Effector CD8-positive, alpha-beta T cell (primary cell): ENCODE measurements around the gene KCTD16.

Source experiments
- DNase-seq: peaks from one replicate; lab custom pipeline; 2025; lab: John Stamatoyannopoulos, UW

Gene KCTD16

GRCh38 chr5:144403817-144404420 is 233.2 kb downstream of the KCTD16 start:
- DNase-seq: no peak

GRCh38 chr5:144404672-144405071 is 234.0 kb downstream of the KCTD16 start:
- DNase-seq: no peak

GRCh38 chr5:144405991-144406390 is 235.3 kb downstream of the KCTD16 start:
- no peak for DNase-seq

- DNase-seq: no peak
Observed at GRCh38 chr5:144406442-144406841, 235.8 kb downstream of the KCTD16 start.

GRCh38 chr5:144414202-144415029 is 243.7 kb downstream of the KCTD16 start:
- DNase-seq: no peak

- no peak for DNase-seq
Observed at GRCh38 chr5:144416196-144416595, 245.5 kb downstream of the KCTD16 start.

- no peak for DNase-seq
Observed at GRCh38 chr5:144418719-144419118, 248.0 kb downstream of the KCTD16 start.

GRCh38 chr5:144421411-144421810 is 250.7 kb downstream of the KCTD16 start:
- DNase-seq: no peak

- DNase-seq: no peak
Observed at GRCh38 chr5:144422018-144422727, 251.5 kb downstream of the KCTD16 start.

- DNase-seq: no peak
Observed at GRCh38 chr5:144427866-144428265, 257.2 kb downstream of the KCTD16 start.

GRCh38 chr5:144428326-144428725 is 257.7 kb downstream of the KCTD16 start:
- no peak for DNase-seq

- DNase-seq: no peak
Observed at GRCh38 chr5:144429405-144429804, 258.7 kb downstream of the KCTD16 start.

GRCh38 chr5:144429905-144430304 is 259.2 kb downstream of the KCTD16 start:
- no peak for DNase-seq

GRCh38 chr5:144433140-144433822 is 262.6 kb downstream of the KCTD16 start:
- no peak for DNase-seq

GRCh38 chr5:144433893-144434292 is 263.2 kb downstream of the KCTD16 start:
- no peak for DNase-seq

GRCh38 chr5:144436007-144436406 is 265.3 kb downstream of the KCTD16 start:
- DNase-seq: no peak

GRCh38 chr5:144438237-144438636 is 267.6 kb downstream of the KCTD16 start:
- no peak for DNase-seq

- no peak for DNase-seq
Observed at GRCh38 chr5:144448457-144448856, 277.8 kb downstream of the KCTD16 start.

- DNase-seq: no peak
Observed at GRCh38 chr5:144451187-144451973, 280.7 kb downstream of the KCTD16 start.

GRCh38 chr5:144453753-144454152 is 283.1 kb downstream of the KCTD16 start:
- no peak for DNase-seq

GRCh38 chr5:144457160-144457559 is 286.5 kb downstream of the KCTD16 start:
- no peak for DNase-seq
